ENCODE results near the gene MCM3AP.

Gene MCM3AP

GRCh38 chr21:46301759-46302158, 16.3 kb upstream of the MCM3AP start:
- Histone ChIP-seq H3K9me3 (ENCODE audit: low read length) (no peaks in the 10 kb centered on the region), H3K4me1 (ENCODE audit: insufficient read depth, low read length) (no peaks in the 10 kb centered on the region), H3K4me3 (ENCODE audit: low read length) (no peak overlapping the region), H2AFZ (ENCODE audit: low read depth, low read length) (no peak overlapping the region), H3K36me3 (ENCODE audit: insufficient read depth, low read length) (peaks cover 38% of the 10 kb centered on the region), H3K27me3 (ENCODE audit: insufficient read depth, low read length) (no peaks in the 10 kb centered on the region)

GRCh38 chr21:46299167-46299566, 13.8 kb upstream of the MCM3AP start:
- peaks cover 3% of the 10 kb centered on the region for H3K4me1 ChIP-seq (ENCODE audit: insufficient read depth, low read length)

DNA sequence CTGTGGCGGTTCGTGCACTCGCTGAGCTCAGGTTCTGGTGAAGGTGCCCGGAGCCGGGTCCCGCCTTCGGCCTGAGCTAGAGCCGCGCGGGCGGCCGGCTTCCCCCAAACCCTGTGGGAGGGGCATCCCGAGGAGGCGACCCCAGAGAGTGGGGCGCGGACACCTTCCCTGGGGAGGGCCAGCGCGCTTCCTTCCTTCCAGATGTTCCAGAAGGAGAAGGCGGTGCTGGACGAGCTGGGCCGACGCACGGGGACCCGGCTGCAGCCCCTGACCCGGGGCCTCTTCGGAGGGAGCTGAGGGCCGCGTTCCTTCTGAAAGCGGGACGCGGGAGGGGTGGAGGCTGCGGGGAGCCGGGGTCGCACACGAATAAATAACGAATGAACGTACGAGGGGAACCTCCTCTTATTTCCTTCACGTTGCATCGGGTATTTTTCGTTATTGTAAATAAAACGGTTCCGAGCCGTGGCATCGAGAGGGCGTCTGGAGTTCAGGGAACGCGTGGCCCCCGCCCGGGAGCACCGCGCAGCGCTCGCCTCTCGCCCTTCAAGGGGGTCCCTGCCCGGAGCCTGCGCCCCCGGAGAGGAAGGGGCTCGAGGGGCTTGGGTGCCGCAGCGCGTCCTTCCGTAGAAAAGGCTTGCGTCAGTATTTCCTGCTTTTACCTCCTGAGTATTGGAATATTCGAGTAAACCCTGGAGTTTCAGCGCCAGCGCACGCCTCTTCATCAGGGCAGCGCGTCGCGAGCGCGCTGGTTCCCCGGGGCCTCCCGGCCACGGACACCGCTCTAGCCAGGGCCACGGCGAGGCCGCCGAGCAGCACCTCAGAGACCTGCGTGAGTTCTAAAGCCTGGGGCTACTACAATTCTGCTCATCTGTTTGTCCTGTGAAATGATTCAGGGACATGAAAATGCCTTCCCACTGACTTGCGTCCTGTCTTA, 12.2 kb upstream of the MCM3AP start:
- Histone ChIP-seq H3K36me3 (ENCODE audit: insufficient read depth, low read length) (peaks cover 30% of the 10 kb centered on the region), H2AFZ (ENCODE audit: low read depth, low read length) (no peak overlapping the region), H3K4me3 (ENCODE audit: low read length) (no peak overlapping the region), H3K27me3 (ENCODE audit: insufficient read depth, low read length) (no peaks in the 10 kb centered on the region), H3K9me3 (ENCODE audit: low read length) (peaks cover 2% of the 10 kb centered on the region), H3K4me1 (ENCODE audit: insufficient read depth, low read length) (peaks cover 3% of the 10 kb centered on the region)

More at GRCh38 chr21:46299167-46299566, 13.8 kb upstream of the MCM3AP start:
- H3K9me3 ChIP-seq (ENCODE audit: low read length) = no peaks in the 10 kb centered on the region
- H3K36me3 ChIP-seq (ENCODE audit: insufficient read depth, low read length) = peaks cover 27% of the 10 kb centered on the region
- H3K4me3 ChIP-seq (ENCODE audit: low read length) = no peak overlapping the region
- H2AFZ ChIP-seq (ENCODE audit: low read depth, low read length) = no peak overlapping the region
- no peaks in the 10 kb centered on the region for H3K27me3 ChIP-seq (ENCODE audit: insufficient read depth, low read length)

GRCh38 chr21:46295996-46296752, 10.8 kb upstream of the MCM3AP start:
- H3K4me1 ChIP-seq (ENCODE audit: insufficient read depth, low read length) = peaks cover 3% of the 10 kb centered on the region
- peaks cover 32% of the 10 kb centered on the region for H3K36me3 ChIP-seq (ENCODE audit: insufficient read depth, low read length)
- H3K9me3 ChIP-seq (ENCODE audit: low read length) = peaks cover 12% of the 10 kb centered on the region
- no peak overlapping the region for H2AFZ ChIP-seq (ENCODE audit: low read depth, low read length)
- H3K4me3 ChIP-seq (ENCODE audit: low read length) = no peak overlapping the region
- H3K27me3 ChIP-seq (ENCODE audit: insufficient read depth, low read length) = no peaks in the 10 kb centered on the region

- Histone ChIP-seq H3K4me1 (ENCODE audit: insufficient read depth, low read length) (peaks cover 3% of the 10 kb centered on the region), H3K4me3 (ENCODE audit: low read length) (no peak overlapping the region), H2AFZ (ENCODE audit: low read depth, low read length) (no peak overlapping the region), H3K27me3 (ENCODE audit: insufficient read depth, low read length) (no peaks in the 10 kb centered on the region), H3K36me3 (ENCODE audit: insufficient read depth, low read length) (peaks cover 25% of the 10 kb centered on the region), H3K9me3 (ENCODE audit: low read length) (peaks cover 12% of the 10 kb centered on the region)
These were observed 9.9 kb upstream of the MCM3AP start for GRCh38 chr21:46295177-46295770.

- Histone ChIP-seq H3K36me3 (ENCODE audit: insufficient read depth, low read length) (peaks cover 24% of the 10 kb centered on the region), H3K4me3 (ENCODE audit: low read length) (no peak overlapping the region), H3K9me3 (ENCODE audit: low read length) (peaks cover 12% of the 10 kb centered on the region), H2AFZ (ENCODE audit: low read depth, low read length) (no peak overlapping the region), H3K4me1 (ENCODE audit: insufficient read depth, low read length) (peaks cover 3% of the 10 kb centered on the region), H3K27me3 (ENCODE audit: insufficient read depth, low read length) (no peaks in the 10 kb centered on the region)
These were observed 9.3 kb upstream of the MCM3AP start for GRCh38 chr21:46294647-46295176.

- Histone ChIP-seq H3K4me3 (ENCODE audit: low read length) (no peak overlapping the region), H3K27me3 (ENCODE audit: insufficient read depth, low read length) (no peaks in the 10 kb centered on the region), H3K4me1 (ENCODE audit: insufficient read depth, low read length) (peaks cover 12% of the 10 kb centered on the region), H3K9me3 (ENCODE audit: low read length) (peaks cover 12% of the 10 kb centered on the region), H2AFZ (ENCODE audit: low read depth, low read length) (no peak overlapping the region), H3K36me3 (ENCODE audit: insufficient read depth, low read length) (peaks cover 25% of the 10 kb centered on the region)
These were observed 6.2 kb upstream of the MCM3AP start for GRCh38 chr21:46291561-46291960.

DNA sequence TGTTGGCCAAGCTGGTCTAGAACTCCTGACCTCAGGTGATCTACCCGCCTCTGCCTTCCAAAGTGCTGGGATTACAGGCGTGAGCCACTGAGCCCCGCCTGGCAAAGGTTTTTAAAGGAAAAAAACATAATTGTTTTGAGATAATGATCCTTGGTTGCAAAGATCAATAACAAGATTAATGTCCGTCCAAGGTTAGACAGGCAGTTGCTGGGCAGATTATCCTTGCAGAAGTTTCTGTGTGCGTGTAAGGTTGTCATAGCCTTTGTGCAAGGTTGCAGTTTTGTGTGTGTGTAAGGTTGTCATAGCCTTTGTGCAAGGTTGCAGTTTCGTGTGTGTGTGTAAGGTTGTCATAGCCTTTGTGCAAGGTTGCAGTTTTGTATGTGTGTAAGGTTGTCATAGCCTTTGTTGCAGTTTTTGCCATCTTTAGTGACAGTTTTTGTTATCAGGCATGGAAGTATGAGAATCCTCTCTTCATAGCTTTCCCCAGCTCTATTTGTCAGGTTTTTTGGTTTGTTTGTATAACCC, 4.3 kb upstream of the MCM3AP start:
- no peak overlapping the region for H3K4me3 ChIP-seq (ENCODE audit: low read length)
- peaks cover 12% of the 10 kb centered on the region for H3K9me3 ChIP-seq (ENCODE audit: low read length)
- H3K27me3 ChIP-seq (ENCODE audit: insufficient read depth, low read length) = no peaks in the 10 kb centered on the region
- peaks cover 20% of the 10 kb centered on the region for H3K4me1 ChIP-seq (ENCODE audit: insufficient read depth, low read length)
- peaks cover 28% of the 10 kb centered on the region for H3K36me3 ChIP-seq (ENCODE audit: insufficient read depth, low read length)
- no peak overlapping the region for H2AFZ ChIP-seq (ENCODE audit: low read depth, low read length)

- Histone ChIP-seq H2AFZ (ENCODE audit: low read depth, low read length) (no peak overlapping the region), H3K9me3 (ENCODE audit: low read length) (peaks cover 18% of the 10 kb centered on the region), H3K36me3 (ENCODE audit: insufficient read depth, low read length) (peaks cover 46% of the 10 kb centered on the region), H3K27me3 (ENCODE audit: insufficient read depth, low read length) (no peaks in the 10 kb centered on the region), H3K4me1 (ENCODE audit: insufficient read depth, low read length) (peaks cover 33% of the 10 kb centered on the region), H3K4me3 (ENCODE audit: low read length) (peak overlapping the region; percentile 86)
These were observed 2.1 kb upstream of the MCM3AP start for GRCh38 chr21:46287541-46287940.

GRCh38 chr21:46286648-46287002, 1.2 kb upstream of the MCM3AP start:
- Histone ChIP-seq H3K36me3 (ENCODE audit: insufficient read depth, low read length) (peaks cover 46% of the 10 kb centered on the region), H2AFZ (ENCODE audit: low read depth, low read length) (peak overlapping the region; percentile 80)

DNA sequence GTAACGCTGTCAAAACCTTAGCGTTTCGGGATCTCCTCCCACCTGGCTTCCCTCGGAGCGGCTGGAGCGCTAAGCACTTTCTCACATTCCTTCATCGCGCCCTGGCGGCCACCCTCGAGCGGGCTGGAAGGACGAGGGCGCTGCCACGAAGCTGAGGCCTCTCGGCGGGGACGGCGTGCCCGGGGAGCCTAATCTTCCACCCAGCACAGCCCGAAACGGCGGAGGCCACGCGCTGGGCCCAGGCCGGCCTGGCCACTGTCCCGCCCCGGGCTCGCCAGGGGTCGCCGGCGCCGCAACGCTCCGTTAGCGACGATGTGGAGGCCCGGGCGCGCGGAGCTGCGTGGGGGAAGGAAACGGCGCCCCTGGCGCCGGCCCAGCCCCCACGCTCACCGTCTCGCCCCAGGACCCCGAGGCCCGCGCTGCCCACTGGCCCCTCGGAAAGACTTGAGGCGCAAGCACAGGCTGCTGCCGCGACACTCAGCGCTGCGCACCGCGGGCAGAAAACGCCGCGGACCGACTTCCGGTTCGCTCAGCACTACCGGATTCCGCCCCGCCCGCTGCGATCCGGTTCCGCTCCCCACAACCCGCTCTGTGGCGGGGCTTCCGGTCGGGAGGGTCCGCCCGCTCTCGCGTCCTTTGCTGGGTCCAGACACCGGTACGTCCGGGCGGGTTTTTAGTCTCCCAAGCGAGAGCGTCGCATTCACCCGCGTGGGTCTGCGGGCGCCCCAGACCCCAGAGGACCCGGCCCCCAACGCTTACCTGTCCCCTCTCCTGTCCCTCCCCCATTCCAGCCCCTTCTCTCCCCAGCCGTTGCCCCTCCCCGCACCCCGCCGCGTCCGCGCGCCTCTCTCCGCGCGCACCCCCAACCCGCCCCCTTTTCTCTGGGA, 593 bp upstream of the MCM3AP start, which contains the start of gene YBEY:
Gene YBEY (plus strand): TSS at position 582 of the 887 bp plus-strand sequence. CDS start 572 bp downstream, outside the sequence.
- peaks cover 35% of the 10 kb centered on the region for H3K4me1 ChIP-seq (ENCODE audit: insufficient read depth, low read length)
- peaks cover 46% of the 10 kb centered on the region for H3K36me3 ChIP-seq (ENCODE audit: insufficient read depth, low read length)
- peaks cover 8% of the 10 kb centered on the region for H3K9me3 ChIP-seq (ENCODE audit: low read length)
- H3K27me3 ChIP-seq (ENCODE audit: insufficient read depth, low read length) = no peaks in the 10 kb centered on the region
- H3K4me3 ChIP-seq (ENCODE audit: low read length) = peak within 1 kb of the TSS; percentile 86
- H2AFZ ChIP-seq (ENCODE audit: low read depth, low read length) = peak within 1 kb of the TSS; percentile 83

More at GRCh38 chr21:46286648-46287002, 1.2 kb upstream of the MCM3AP start:
- peaks cover 35% of the 10 kb centered on the region for H3K4me1 ChIP-seq (ENCODE audit: insufficient read depth, low read length)
- no peaks in the 10 kb centered on the region for H3K27me3 ChIP-seq (ENCODE audit: insufficient read depth, low read length)
- peaks cover 11% of the 10 kb centered on the region for H3K9me3 ChIP-seq (ENCODE audit: low read length)
- H3K4me3 ChIP-seq (ENCODE audit: low read length) = peak overlapping the region; percentile 86

- H3K27me3 ChIP-seq (ENCODE audit: insufficient read depth, low read length) = no peaks in the 10 kb centered on the region
- H3K9me3 ChIP-seq (ENCODE audit: low read length) = peaks cover 8% of the 10 kb centered on the region
- H3K36me3 ChIP-seq (ENCODE audit: insufficient read depth, low read length) = peaks cover 57% of the 10 kb centered on the region
- H3K4me3 ChIP-seq (ENCODE audit: low read length) = peak overlapping the region; percentile 86
- peaks cover 35% of the 10 kb centered on the region for H3K4me1 ChIP-seq (ENCODE audit: insufficient read depth, low read length)
- no peak overlapping the region for H2AFZ ChIP-seq (ENCODE audit: low read depth, low read length)
These were observed 678 bp downstream of the MCM3AP start for GRCh38 chr21:46284733-46285132.
